GM21723 (cell line): ENCODE data around the gene HUNK.

Source experiments
- ATAC-seq: cut with Tn5 transposase; IDR thresholded peaks from one replicate; pipeline ENCODE4 v1.9.1; 2021; ENCODE audit warnings: mild to moderate bottlenecking, moderate library complexity; ENCODE audit not compliant: unreplicated experiment

HUNK gene

DNA sequence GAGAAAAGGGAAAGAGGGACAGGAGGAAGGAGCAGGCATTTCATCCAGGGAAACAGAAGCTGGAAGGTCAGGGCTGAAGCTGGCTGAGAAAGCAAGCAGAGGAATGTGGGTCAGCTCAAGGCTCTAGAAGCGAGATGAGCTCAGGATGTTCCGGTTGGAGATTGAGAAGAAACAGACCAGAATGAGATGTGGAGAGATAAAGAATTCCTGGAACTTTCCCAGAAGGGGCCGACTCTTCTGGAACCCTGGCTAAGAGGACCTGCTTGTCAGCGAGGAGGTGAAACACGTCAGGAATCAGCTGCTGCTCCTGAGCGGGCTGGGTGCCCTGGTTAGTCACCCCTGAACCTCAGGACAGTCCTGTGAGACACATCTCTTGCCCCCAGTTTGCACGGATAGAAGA is 75.9 kb downstream of the HUNK start:
- no peak for ATAC-seq

DNA sequence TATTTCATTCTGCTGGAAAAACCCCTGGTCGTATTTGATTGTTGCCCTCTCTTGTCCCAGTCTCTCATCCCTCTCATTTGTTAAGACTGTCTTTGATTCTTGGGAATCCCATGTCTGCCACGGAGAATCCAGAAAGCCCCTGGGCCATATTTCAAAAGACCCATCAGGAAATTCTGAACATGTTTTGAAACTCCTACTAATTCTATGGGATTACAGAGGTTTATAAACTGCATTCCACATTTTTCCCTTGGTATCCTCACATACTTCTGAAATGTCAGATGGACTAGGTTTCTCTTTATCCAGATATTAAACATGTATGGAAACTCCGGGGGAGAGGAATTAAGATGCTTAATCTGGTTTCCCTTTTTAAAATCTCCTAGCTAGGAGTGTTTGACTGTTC is 80.0 kb downstream of the HUNK start:
- ATAC-seq = no peak

GRCh38 chr21:31957631-31958030 is 84.8 kb downstream of the HUNK start:
- no peak for ATAC-seq

DNA sequence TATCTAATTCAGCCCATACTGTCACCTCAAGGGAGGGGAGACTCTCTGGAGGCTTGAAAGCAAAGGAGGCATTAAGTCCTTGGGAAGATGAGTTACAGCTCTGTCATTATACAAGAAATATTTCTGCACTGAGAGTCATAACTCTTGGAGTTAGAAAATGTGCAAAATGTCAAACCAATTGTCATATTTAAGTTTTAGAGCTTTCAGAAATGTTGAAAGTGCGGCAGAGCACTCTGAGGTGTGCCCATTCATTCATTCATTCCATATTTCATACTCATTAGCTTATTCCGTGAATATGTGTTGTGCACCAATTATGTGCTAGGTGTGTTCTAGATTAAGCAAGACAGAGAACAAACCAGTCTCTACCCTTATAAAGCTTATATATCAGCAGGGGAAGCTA is 87.1 kb downstream of the HUNK start:
- ATAC-seq = no peak

- ATAC-seq = no peak
These were observed 88.2 kb downstream of the HUNK start for GRCh38 chr21:31961027-31961426.

DNA sequence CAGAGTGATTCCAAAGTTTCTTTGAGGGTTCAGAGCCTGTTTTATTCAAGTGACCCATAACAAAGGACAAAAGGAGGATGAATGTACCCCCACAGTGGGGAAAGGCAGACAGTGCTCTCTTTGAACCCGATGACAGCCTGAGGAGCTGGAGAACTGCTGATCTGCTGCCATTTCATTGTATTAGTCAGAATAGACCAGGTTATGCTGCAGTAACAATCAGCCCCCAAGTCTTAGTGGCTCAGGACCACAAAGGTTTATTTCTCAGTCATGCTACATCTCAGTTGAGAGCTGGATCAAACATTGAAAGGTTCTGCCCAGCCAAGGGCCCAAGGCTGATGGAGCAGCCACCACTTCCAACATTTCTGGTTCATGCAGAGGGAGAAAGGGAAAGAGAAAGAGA is 88.9 kb downstream of the HUNK start:
- ATAC-seq = no peak

DNA sequence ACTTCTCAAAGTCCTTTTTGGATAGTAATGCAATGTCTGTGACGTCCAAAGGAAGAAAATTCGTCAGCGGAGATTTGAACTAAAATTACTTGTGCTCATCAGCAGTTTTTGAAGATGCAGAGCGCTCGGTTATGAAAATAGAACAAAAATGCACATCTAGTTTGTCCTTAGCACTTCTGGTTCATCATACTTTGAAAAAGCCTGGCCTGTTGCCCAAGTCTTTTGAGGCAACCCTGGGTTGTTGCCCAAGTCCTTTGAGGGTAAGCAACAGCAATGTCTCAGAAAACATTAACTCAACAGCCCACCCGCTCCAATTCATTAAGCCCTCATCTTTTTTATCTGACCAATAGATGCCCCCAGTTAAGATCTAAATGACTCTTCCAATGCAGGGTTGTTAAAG is 91.9 kb downstream of the HUNK start:
- ATAC-seq = no peak

DNA sequence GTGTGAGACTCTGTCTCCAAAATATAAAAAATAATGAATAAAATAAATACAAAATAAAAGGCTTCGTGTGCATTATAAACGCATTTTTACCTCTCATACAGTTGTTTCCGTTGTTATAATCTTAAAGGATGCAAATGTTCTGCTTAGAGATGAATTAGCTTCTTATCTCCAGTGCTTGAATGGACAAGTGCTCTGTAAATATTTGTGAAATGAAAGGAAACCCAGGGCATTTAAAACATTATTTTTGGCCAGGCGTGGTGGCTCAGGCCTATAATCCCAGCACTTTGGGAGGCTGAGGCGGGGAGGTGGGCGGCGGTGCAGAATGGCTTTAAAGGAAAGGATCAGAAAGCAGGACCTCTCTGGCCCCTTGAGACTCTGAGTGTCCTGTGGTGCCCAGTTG is 94.5 kb downstream of the HUNK start:
- ATAC-seq = no peak

- no peak for ATAC-seq
These were observed 99.8 kb downstream of the HUNK start for GRCh38 chr21:31972622-31973021.

- no peak for ATAC-seq
These were observed 100.7 kb downstream of the HUNK start for GRCh38 chr21:31973402-31973944.

- ATAC-seq = no peak
These were observed 101.7 kb downstream of the HUNK start for GRCh38 chr21:31974454-31974985.

GRCh38 chr21:31975491-31975890 is 102.7 kb downstream of the HUNK start:
- no peak for ATAC-seq

GRCh38 chr21:31977816-31978215 is 105.0 kb downstream of the HUNK start:
- no peak for ATAC-seq

GRCh38 chr21:31983120-31983519 is 110.3 kb downstream of the HUNK start:
- no peak for ATAC-seq

GRCh38 chr21:31983554-31983953 is 110.7 kb downstream of the HUNK start:
- ATAC-seq = no peak

- ATAC-seq = no peak
These were observed 112.6 kb downstream of the HUNK start for GRCh38 chr21:31985398-31985797.

DNA sequence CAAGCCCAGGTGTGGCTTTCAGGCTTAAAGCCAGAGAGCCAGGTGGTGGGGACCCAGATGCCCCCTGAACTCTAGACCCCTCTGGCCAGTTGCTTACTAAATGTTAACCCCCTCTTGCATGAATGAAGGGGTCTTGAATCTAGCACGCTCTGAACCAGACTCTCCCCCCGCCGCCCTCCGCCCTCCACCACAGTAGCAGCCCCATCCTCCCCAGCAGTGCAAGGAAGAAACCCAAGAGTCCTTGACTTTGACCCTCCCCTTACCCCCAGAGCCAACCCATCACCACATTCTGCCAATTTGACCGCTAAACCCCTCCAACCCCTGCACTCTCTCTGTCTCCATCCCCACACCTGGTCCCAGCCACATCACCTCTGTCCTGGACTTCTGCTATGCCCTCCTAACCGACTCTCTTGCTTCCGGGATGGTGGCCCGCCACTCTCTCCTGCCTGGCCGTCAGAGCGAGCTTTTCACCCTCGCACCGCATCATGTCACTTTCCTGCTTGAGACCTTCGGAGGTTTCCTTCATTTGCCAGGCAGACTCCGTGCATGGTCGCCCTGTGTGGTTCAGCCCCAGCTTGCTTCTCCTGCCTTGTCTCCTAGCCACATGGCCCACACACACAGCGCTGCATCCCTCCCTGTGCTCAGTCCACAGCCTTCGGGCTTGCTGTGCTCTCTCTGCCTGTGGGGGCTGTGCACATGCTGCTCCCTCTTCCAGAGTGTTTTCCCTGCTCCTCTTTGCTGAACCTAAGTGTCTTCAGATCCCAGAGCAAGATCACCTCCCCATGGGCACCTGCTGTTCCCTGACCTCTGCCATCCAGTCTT is 113.4 kb downstream of the HUNK start:
- ATAC-seq = no peak

- ATAC-seq = no peak
These were observed 114.9 kb downstream of the HUNK start for GRCh38 chr21:31987696-31988095.

GRCh38 chr21:31988492-31989290 is 115.9 kb downstream of the HUNK start:
- ATAC-seq = no peak

GRCh38 chr21:31991356-31992331 is 118.8 kb downstream of the HUNK start:
- ATAC-seq = no peak

DNA sequence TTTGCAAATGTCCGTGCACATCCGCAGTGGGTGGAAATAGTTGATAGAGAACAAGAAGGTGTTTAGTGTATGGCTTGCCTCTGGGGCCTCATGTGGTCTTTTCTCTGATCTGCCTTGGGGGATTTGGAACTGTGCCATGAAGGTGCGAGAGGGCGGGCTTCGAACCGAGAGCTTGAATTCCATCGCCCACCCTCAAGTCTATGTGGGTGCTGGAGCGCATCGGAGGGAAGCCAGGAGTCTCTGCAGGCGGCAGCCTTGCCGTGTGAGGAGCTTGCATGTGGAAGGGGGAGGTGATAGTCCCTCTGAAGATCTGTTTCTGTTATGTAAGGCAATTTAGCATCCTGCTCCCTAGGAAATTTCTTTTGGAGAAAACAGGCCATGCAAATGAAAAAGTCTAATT is 119.6 kb downstream of the HUNK start:
- ATAC-seq = no peak
